GM18519 (cell line): ENCODE results near the gene FGF8.

ENCODE experiments used
- ATAC-seq: cut with Tn5 transposase; IDR thresholded peaks from one replicate; pipeline ENCODE4 v1.9.1; 2021; ENCODE audit warnings: mild to moderate bottlenecking, moderate library complexity; ENCODE audit not compliant: unreplicated experiment, low FRiP score

FGF8 gene

DNA sequence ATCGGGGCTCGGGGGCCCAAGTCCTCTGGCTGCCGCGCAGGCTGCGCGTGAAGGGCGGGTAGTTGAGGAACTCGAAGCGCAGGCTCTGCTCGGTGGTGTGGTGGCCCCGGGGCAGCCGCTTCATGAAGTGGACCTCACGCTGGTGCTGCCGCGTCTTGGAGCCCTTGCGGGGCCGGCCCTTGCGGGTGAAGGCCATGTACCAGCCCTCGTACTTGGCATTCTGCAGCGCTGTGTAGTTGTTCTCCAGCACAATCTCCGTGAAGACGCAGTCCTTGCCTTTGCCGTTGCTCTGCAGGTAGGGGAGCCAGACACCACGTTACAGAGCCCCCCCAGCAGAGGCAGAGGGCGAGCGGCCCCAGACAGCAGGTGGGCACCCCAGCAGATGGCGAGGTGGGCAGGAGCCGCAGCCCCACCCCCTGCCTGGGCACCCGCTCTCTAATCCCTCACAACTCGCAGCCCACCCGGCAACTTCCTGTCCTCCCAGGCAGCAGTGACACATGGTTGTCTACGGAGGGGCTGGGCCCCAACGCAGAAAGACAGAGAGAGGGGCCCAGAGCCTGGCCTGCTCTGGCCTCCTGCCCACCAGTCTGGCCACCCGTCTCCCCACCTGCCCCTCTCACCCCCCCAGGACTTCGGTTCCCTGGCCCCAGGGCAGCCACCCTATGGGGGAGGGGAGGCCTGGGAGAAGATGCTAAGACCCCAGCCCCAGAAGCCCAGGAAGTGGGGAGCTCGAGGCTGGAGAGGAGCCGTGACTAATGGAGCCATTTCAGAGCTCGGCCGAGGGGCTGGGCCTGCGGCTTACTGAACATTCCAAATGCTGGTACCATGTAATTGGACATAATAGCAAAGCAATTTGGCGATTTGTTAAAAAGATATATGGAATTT lies 5.3 kb downstream of the FGF8 start:
- no peak for ATAC-seq

DNA sequence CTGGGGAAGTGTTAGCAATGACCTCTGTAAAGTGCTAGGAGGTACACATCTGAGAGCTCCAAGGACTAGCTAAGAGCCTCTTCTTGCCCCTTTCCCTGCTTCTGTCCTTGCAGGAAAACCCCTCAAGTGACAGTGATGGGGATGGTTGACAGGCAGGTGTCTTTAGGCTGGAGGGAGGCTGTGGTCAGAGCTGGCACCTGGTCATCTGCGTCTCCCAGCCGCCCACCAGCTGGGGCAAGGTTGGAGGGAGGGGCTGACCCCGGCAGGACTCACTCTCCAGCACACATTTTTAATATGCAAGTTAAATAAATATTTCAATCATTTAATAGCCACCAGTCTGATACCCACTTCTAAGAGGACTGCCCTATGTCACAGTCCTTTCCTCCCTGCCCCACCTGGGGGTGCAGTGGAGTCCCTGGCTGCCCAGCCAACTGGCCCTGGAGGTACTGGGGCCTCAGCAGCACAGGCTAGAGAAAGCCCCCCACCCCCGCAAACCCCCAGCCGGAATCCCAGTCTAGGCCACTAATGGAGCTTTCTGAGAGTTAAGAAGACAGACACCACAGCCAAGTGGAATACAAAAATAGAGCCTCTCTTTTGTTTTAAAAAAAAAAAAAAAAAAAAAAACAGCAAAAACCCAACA lies 6.3 kb downstream of the FGF8 start:
- no peak for ATAC-seq

DNA sequence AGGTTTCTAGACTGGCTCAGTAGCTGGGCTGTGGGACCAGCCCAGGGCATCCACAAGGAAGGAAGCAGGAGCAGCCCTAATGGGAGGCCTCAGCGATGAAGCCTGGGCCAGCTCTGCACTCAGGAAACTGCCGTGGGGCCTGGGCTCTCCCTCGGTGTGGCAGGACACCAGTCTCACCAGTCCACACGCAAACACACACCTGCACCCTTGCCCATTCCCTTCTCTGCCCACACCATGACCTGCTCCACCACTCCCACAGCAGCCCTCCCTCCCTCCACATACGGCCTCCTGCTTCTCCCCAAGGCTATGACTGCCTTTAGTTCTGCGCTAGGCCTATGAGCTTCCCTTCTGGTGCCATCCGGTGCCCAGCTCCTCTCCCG lies 7.1 kb downstream of the FGF8 start:
- no peak for ATAC-seq

DNA sequence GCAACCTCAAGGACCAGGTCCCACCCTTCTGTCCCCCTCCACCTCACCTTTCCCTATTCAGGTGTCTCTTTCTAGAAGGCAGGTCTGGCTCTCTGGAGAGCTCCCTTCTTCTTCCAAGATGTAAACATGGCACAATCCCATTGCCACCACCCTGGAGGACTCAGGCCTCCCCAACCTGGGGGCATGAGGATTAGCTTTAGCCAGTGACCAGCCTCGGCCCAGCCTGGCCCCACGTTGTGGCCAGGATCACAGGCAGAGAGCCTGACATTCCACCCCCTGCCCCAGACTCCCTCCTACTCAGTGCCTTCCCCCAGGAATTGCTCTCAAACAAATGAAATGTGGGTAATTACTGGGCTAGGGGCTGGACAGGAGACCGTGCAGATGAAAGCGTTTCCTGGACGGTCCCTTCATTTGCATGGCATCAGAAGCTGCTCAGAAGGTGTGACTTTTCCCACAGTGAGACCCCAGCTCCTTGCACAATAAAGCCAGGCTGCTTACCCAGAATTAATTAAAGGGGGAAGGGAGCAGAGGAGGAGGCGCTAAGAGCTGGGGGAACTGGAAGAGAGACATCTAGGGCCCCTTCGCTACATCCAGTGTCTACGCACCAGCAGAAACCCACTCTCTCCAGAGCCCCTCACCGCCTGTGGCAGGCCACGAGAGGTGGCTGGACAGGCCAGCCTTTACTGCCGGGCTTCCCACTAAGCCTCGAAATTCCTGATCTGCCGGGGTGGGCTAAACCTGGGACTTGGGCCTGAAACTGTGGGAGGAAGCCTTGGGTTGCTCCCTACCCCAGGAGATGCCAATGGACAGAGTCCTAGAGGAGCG lies 7.7 kb downstream of the FGF8 start:
- no peak for ATAC-seq

DNA sequence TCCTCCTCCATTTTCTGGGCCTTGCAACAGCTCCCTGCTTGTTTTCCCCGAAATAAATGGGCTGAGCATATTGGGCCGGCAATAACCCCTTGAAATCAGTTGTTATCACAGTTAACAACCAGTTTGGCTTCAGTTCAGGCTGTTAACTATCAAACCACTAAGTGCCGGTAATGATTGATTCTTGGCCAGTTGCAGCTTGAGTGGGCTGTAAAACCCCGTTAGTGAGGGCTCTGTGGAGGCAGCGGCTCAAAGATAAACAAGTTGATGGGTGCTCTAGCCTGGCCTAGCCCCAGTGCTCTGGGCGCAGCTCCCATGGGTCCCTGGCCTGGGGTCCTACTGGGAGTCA lies 8.3 kb downstream of the FGF8 start:
- no peak for ATAC-seq

DNA sequence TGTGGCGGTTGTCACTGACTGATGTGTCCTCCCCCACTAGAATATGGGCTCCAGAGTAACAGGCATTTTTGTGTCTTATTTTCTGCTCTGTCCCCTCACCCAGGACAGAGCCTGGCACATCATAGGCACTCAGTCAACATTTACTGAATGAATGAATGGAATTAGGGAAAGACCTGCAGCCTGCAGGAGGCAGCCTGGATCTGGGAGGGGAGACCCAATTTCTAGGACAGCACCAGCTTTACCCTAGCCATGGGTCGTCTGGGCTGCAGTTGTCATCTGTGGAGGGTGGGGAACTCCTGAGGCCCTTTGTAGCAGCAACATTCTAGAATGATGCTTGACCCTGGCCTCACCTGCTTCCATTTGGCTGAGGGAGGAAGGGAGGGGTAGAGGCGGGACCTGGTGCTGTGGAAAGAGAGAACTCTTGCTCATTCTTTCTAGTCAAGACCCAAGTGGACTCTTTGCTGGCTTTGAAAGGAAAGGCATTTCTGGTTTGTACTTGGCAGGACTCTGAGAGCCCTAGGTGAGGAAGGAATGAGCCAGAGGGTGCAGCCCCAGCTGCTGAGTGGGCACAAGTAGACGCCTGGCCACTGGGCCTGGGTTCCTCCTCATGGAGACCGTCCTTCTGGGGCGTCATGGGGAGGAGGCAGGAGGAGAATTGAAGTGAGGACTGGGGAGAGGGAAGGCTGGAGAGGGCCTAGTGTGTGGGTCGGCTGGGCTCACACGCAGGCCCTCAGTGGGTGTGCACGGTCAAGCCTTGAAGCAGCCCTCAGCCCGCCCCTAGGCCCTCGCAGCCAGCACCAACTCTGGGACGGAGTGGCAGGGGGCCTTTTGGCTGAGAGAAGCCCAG lies 8.9 kb downstream of the FGF8 start:
- ATAC-seq: no peak

DNA sequence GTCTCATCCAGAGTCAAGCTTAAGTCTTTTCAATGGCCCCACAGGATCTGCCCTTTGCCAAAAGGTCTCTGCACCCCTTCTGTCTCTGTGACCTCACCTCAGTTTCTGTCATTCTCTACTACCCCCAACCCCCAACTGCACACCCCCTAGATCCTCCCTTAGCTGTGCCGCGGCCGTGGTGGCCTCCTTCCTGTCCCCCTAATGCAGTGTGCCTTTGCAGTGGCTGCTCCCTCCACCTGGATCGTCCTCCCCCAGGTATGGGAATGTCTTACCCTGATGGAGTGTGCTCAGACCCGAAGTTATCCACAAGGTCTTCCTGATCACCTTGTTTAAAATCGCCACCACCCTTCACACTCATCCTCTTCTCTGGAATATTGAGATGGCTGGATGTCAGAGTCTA lies 9.6 kb downstream of the FGF8 start:
- no peak for ATAC-seq

DNA sequence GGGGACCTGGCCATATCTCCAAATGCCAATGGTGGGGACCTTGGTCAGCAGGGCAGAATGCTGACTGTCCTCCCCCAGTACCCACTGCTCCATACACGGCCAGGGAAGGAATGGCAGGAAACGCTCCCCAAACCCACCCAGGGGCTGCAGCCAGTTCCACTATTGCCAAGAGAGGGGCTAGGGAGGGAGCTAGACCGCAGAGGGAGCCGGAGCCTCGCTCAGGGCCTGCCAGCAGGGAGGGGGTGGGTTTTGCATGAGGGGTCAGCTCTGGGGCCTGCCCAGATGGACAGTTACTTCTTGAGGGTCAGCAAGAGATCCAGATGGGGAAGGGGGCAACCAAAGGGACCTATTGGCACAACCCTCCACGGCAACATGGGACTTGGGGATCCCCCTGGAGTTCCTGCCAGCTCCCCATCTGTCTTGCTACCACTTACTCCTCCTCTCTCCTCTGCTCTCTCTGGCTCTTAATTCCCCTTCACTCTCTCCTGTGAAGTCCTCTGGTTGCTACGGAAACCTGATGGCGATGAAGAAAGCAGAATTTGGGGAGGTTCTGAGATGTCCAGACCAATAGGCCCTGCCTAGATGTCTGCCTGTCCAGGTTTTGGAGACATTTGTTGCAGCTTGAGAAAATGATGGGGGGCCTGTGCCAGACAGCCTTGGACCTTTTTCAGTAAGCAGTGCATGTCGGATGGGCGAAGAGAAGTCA lies 12.6 kb downstream of the FGF8 start:
- ATAC-seq: no peak

DNA sequence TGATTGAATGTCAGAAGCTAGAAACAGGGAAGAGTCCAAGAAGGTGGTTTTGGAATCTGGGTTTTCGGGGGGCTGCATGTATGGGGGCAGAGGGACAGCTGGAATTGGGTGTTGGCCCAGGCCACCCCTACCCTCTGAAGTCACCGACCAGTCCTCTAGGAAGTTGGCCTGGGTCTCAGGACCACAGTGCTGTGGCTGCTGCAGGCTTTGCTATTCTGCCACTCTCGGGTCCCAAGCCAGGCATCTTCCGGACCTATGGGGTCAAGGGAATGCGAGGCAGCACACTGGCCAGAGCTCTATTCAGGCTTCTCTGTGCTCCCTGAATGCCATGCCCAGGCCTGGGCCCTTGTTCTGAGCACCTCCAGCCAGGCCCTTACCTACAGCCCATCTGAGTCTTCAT lies 13.2 kb downstream of the FGF8 start:
- no peak for ATAC-seq

DNA sequence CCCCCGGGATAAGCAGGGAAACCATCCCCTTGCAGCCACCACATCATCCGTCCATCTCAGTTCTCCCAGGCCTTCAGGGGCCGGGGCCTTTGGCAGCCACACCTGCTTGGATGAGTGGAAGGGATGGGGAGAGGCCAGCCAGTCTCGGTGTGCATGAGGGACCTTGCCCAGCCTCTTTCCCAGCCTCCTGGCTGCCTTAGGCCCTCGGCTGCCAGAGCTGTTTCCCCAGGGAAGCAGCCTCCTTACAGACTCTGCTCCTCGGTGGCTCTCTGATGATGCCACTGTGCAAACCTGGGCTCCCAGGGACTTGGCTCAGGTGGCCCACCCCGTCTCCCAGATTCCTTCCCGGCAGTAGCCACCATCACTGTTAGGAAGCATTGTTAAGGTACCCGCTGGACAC lies 14.7 kb downstream of the FGF8 start:
- ATAC-seq: no peak

DNA sequence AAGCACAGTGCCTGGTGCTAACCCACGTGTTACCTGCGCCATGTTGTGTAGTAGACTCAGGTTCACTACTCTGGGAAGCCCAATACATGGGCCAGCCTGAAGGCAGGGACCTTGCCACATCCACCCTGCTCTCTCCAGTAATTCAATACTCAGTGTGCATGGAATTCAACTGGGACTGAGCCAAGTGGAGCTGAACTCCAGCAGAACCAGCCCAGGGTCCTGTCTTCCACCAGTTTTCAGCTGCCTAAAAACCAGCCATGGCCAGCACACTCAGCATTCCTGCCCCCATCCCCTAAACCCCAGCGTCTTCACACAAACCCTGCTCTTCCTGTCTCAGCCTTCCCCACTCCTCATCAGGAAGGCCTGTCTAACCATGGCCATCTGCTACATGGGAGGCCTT lies 15.4 kb downstream of the FGF8 start:
- ATAC-seq: no peak

DNA sequence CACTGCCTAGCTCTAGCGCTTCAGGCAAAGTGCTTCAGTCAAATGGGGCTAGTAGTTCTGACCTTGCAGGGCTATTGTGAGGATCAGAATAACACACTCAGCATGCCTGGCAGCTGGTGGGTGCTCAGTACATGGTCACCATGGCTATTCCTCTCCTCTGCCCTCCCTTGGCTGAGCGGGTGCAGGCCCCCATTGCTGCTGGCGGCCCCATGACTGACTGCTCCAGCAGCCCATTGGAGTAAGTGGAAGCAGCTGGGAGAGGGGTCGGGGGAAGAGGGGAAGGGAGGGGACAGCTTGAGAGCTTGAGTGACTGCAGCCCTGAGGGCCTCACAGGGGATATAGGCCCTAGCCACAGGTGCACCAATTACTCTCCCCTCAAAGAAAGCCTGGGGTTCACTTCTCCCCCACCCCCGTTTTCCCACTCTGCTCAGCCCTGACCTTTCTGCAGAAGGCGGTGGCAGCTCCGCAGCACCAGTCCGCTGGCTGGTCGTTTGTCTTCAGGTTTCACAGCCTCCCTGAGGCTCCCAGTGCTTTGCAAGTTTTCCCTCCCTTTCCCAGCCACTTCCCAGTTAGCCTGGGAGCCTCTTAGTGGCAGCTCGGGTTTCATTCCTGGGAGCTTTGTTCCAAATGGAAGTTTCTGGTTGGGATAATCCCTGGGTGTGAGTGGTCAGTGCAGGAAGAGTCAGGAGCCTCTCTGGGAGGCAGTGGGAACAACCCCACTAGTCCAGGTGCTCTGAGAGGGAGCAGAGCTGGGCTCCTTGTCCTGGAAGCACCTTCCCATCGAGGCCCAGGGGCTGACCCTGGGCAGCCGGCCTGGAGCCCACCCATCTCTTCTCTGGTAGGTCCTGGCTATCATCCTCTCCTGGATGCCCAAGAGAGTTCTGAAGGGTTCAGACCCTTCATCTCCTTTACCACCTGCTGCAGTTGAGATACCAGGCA lies 16.3 kb downstream of the FGF8 start:
- ATAC-seq: no peak

DNA sequence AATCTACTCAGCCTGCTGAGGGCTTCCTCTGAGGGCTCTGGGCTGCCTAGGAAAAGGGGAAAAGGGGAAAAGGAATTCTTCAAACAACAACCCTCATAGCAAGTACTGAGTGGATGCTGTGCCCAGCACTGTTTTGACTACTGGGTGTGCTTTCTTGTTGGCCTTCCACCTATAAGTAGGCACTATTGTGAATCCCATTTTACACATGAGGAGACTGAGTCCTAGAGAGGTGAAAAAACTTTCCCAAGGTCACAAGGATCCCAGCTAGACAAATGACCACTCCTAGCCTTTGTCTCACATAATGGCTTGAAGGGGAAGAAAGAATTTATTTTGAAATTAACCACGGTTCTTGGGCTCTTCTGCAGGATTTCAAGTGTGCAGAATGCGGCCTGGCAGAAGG lies 17.1 kb downstream of the FGF8 start:
- ATAC-seq: no peak

DNA sequence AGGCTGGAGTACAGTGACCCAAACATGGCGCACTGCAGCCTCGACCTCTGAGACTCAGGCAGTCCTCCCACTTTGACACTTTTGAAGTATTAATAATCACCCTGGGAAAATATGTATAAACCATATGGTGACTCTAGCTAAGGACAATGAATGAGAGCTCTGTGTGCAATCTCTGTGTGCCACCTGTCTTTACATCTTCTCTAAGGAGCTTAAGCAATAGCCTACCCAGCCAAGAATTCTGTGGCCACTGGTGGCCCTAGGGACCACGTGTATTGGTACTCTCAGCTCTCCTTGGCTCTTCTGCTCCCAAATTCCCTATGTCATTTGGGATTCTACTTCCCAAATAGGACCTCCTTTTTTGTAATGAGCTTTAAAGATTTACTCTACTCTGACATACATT lies 23.7 kb downstream of the FGF8 start:
- no peak for ATAC-seq

DNA sequence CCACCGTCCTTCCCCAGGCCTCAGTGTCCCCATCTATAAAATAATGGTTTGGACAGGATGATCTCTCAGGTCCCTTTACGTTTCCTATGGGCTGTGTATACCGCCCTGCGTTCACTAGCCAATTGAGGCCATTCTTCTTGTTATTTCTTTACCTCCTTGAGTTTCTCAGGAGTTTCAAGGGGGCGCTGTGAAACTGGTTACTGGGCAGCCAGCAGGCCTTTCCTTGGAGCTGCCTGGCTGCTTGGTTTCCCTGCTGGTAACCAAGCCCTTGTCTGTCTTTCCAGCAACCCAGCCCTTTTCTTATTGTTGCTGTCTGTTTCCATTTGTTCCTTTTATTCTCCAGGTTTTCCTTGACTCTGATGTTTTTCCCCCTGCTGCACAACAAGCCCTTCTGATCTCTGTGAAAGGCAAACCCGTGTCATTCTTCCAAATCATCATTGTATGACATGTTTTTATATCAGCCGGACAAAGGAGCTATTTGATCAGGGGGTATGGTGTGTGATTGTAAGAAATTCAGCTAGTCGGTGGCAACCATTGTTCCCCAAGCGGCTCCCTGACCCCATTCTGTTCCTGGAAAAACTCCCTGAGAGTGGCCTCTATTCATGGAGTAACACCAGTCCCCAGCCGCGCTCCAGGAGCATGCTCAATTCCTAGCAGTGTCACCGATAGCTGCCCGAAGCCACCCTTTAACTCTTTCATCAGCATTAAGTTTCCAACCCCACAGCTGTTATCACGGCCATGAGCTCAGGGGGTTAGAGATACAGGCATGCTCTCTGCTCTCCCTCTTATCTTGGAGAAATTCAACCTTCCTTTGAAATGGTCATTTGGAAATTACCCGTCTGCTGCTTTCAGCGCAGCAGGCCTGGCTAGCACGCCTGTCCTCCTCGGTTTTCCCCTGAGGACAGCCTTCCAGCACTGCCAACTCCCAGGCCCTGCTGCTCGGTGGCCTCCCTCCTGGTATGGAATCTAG lies 26.6 kb downstream of the FGF8 start:
- no peak for ATAC-seq

DNA sequence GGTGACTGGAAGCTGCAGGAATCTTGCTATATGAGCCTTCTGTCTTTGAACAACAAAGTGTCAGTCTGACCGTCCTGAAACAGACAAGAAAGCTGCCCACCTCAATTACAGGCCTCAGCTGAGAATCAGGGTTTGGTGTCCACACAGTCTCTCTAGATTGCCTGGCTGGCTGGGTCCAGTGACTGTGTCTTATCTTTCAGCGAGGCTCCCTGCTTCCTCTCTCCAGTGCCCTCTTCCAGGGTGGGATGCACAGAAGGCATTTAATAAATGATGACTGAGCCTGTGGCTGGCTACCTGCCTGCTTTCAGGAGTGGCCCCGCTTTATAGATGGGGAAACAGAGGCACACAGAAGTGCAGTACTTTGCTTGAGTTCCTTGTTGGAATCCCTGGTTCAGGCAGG lies 27.4 kb downstream of the FGF8 start:
- ATAC-seq: no peak

DNA sequence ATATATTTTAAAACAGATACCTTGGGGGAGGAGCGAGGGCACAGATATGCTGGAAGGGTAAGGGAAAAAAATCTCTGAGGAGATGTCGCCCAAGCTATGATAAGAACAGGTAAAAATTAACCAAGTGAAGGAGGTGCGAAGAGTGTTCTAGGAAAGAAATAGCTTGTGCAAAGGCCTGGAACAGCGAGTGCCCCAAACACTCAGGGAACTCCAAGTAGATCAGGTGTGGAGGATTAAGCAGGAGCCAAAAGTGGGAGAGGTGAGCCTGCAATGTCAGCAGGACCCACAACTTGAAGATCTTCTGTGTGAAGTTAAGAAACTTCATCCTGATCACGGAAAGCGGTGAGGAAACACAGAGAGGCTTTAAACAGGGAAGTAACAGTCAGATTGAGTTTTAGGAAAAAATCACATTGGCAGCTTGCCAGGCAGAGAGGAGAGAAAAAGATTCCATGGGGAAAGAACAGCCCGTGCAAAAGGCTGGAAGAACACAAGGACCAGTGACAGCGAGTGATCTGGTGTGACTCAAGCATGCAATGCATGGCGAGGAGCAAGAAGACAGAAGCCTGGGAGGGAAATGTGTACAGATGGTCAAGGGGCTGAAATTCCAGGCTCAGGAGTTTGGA lies 30.7 kb downstream of the FGF8 start:
- no peak for ATAC-seq
